Measurements from ENCODE around the gene NHERF2. TPM values are rescaled to one million over a fixed set of nuclear protein-coding genes. Genes with fewer than 3 reads are reported as not detected.
"Not testable (repeated sequence)": the region's sequence is repeated elsewhere in the genome, so short reads cannot be mapped to it uniquely, and the experiment has no call there.

Gene NHERF2
- polyA plus RNA-seq, 10 donors = 28.3 to 62.6 (median 36.9) TPM

DNA sequence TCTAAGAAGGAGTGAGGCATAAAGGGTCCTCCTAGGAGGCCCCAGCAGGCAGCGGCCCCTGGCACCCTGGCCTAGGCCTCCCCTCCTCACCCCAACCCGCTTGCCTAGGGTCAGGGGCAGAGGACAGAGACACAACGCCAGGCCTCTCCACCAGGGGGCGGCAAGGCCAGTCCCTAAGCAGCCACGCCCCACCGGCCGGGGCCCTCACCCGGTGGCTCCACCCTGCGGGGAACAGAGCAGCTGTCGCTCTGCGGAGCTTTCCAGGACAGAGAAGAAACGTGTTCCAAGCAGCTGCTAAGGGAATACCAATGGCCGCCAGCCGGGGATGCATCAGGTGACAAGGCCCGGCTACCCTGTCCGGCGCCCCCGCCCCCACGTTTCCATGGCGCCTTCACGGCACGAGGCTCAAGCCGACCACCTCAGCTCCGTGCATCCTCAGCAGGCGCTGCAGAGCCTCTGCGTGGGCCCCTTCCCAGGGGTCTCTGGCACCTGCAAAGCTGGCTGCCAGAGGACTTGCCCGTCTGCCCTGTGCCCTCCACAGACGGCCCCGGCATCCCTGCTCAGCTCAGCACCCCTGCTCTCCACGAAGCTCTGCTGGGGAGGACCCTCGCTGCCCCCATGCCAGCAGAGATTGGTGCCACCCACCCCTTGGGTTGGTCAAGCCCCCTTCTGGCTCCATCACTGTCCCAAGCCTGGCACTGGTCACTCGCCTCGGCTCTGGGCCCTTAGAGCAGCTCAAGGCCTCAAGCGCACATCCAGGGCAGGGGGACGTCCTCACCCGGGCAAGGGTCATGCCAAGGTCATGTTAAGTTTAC, 22.7 kb upstream of the NHERF2 start:
- DNase-seq = peak; percentile 87 to 91 (median 90)

DNA sequence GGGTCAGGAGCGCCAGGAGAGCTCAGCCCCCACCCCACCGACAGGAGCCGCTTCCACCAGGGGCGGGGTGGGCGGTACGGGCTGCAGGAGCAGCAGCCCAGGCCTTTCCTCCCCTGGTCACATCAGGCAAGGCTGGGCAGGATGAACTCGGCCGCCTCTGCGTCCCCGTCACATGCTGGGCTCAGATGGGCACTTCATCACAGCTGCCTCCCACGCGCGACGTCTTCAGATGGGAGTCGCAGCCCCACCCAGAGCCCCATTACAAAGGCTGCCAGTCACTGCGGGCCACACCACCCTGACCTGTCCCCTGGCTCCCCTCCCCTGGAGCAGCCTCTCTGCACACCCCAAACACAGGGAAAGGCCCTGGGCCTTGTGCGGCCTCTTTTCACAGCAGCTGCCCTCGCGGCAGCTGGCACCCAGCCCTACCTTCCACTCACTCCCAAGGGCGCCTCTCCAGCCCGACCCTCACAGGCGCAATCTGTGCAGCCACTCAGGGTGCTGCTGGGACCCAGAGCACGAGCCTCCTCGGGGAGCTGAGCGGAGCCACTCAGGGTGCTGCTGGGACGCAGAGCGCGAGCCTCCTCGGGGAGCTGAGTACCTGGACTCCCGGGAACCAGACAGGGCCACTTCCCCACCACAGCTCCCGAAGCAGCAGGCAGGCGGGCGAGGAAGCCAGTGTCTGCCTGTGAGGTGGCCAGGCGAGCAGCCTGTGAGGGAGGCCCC, 21.7 kb upstream of the NHERF2 start:
- no peak for DNase-seq

DNA sequence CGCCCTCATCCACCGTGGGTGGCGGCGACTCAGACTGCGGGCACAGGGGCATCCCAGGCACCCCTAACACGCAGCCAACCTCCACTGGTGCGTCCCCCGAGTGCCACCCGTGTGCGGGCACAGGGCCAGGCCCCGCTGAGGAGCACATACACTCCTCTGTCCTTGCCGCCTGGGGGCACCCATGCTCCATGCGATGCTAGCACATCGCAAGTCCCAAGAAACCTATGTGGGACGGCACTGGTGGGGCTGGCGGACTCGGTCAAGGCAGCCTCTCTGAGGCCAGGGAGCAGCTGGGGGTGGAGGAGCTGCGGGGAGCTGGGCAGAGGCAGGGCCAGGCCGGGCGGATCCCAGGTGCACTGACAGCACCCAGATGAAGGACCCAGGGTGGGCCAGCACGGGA, 21.1 kb upstream of the NHERF2 start:
- DNase-seq = no peak

DNA sequence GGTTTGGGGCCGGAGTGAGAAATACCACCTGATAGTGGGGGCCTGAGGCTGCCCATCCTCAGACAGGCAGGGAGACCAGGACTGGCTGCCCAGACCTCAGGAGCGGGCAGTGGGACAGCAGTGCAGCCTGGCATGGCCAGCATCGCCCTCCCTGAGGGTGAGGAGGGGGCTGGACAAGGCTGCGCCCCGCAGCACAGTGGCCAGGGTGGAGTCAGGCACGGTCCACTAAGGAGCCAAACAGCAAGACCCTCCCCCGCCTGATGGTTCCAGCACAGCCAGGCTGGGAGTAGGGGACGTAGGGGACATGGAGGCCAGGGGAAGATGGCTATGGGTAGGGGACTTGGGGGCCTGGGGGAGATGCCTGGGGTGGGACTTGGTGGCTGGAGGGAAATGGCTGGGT, 20.4 kb upstream of the NHERF2 start:
- no peak for DNase-seq

DNA sequence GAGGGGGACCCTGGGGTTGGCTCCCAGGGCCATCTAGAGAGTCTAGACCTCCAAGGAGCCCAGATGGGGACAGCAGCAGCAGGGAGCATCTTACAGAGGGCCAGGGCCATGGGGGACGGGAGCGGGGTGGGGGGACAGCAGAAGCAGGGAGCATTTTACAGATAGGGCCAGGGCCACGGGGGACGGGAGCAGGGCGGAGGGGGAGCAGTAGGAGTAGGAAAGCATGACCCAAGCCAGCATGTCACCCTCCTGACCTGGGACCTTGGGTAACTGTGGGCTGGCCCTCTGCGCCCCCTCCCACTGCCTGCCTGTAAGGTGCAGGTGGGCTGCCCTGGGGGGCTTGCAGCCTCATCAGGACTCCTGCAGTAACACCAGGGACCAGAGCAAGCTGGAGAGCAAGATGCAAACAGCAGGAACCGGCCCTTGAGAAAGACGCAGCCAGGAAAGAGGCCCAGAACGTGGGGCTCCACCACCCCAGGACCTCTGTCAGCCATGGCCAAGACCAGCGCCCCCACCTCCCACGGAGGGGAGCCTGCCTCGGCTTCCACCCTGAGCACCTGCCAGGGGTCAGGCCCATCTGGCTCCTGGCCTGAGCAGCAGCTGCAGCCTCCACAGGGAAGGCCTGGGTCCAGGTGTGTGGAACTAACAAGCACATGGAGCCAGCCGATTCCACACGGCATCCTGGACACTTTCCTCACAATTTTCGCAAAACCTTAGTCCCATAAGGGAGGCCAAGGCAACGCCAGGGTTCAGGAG, 19.4 kb upstream of the NHERF2 start:
- DNase-seq = no peak

DNA sequence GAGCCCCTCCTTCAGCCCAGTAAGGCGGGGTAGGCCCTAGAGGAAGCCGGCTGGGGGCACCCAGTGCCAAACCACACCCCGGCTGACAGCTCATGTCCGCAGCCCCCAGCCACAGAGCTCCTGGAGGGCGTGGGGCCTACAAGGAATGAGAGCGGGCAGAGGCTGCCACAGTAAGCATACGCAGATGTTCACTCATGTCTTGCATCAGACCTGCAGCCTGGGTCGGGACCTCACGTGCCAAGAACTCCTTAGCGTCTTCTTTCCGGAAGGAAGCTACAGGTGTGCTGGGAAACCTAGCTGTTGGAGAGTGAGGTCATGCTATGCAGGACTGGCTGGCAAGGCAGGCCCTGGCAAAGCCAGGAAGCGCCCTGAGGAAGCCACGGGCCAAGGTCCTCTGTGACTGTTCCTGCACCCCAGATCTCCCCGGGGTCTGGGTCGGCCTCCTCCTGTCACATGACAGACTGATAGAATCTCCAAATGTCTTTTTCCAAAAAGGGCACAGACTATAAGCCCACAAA, 18.6 kb upstream of the NHERF2 start:
- DNase-seq = no peak

DNA sequence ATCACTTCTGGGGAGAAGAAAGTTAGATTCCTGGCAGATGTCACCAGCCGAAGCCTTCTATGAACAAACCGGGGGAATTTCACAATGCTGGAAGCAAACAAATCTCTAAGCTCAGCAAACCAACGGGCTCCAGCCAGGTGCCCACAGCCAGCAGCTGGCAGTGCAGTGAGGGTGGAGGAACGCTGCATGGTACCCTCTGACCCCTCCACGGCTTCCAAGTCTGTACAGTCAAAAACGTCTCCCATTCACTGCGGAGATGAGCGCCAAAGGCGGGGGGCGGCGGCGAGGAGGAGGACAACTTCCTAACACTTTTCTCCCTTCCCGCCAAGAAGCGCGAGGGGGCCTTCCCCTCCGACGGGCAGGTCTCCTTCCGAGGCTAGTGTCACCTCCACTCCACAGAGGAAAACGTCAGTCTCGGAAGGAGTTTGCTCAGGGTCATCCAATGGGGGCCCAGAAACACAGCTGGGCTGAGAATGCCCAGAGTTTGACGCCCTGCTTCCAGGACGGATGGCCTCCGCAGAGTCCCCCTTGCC, 18.0 kb upstream of the NHERF2 start:
- no peak for DNase-seq

DNA sequence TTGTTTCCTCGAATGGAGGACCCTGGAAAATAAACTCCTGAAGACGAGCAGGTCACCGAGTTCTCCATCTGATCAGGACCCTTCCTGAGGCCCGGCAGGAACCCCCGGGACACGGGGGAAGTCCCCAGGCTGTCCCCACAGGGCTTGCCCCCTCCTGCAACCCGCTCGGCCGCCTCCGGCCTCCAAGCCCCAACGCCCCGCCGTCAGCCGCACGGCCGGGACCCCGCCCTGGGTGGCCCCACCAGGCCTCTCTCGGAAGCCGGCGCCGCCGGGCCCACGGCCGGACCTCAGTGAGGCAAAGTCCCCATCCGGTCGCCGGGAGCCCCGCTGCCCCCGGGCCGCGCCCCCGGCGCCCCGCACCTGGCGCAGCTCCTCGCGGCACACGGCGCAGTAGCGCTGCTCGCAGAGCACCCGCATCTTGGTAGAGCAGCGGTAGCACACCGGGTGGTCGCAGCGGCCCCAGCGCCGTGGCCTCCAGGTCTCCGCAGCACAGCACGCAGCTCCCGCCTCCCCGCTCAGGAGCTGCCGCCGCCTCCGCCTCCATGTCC, 17.5 kb upstream of the NHERF2 start:
- no peak for DNase-seq

DNA sequence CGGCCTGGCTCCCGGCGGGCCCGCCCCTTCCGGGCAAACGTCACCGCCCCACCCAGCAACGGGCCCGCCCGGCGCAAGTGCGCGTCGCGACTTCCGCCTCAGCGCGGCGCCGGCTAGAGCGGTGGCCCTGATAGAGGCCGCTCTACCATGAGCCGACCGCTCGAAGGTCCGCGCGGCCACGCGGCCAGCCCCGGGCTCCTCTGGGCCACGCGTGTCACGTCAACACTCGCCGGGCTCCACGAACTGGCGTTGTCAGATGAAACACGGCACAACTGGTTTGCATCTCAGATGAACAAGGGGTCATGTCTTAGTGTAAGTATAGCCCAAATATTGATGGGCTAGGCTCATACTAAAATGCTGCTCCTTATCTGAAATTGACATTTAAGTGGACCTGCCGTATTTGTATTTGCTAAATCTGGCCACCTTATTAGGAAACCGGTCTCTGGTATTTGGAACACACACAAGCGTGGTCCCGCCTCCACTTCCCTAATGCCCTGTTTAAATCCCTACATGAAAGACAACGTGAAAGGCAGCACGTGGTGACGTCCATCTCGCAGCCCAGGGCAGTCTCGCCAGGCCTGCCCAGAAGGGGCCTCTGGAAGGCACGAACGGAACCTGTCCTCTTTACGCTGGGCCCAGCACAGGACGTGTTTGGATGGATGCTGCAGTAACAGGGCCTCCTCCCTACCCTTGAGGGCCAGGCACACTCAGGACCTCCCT, 16.8 kb upstream of the NHERF2 start, which contains the start of gene ZNF598:
TSS of gene ZNF598 (minus strand) at position 31 of the 720 bp plus-strand sequence.
- DNase-seq = peak; percentile 87 to 94 (median 92)

DNA sequence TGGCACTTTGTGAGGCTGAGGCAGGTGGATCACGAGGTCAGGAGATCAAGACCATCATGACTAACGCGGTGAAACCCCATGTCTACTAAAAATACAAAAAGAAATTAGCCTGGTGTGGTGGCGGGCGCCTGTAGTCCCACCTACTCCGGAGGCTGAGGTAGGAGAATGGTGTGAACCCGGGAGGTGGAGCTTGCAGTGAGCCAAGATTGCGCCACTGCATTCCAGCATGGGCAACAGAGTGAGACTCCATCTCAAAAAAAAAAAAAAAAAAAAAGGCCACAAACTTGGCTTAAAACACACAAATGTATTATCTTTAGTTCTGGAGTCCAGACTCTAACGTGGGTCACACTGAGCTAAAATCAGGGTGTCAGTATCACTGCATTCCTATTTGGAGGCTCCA, 15.0 kb upstream of the NHERF2 start:
- not testable (repeated sequence) for DNase-seq

DNA sequence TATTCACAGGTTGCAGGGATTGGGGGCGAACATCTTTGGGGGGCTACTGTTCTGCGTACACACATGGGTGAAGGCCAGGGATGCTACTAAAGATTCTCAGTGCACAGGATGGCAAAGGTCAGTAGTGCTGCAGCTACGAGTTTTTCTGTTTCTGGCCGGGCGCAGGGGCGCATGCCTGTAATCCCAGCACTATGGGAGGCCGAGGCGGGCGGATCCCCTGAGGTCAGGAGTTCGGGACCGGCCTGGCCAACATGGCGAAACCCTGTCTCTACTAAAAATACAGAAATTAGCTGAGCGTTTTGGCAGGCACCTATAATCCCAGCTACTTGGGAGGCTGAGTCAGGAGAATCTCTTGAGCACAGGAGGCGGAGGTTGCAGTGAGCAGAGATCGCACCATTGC, 13.2 kb upstream of the NHERF2 start:
- no peak for DNase-seq

DNA sequence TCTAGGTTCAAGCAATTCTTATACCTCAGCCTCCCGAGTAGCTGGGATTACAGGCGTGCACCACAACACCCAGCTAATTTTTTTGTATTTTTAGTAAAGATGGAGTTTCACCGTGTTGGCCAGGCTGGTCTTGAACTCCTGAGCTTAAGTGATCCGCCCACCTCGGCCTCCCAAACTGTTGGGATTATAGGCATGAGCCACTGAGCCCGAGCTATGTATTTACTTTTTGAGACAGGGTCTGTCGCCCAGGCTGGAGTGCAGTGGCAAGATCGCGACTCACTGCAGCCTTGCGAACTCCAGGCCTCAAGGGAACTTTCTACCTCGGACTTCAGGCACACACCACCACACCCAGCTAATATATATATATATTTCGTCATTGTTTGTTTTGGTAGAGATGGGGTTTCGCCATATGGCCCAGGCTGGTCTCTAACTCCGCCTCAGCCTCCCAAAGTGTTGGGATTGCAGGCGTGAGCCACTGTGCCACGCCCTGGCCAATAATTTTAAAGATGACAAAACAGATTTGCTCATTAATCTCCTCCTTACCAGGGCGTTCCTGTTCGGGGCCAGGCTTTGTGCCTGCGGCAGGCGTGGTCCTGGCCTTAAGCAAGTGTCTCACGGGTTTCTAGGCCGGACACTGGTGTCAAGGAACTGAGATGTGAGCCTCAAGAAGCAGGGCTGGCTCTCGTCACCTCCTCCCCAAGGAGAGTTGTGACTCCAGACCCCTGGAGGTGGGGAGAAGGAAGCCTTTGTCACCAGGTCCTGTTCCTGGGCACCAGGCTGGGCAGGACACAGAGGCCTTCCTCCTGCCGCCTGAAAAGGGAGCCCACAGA, 11.4 kb upstream of the NHERF2 start:
- DNase-seq = no peak

DNA sequence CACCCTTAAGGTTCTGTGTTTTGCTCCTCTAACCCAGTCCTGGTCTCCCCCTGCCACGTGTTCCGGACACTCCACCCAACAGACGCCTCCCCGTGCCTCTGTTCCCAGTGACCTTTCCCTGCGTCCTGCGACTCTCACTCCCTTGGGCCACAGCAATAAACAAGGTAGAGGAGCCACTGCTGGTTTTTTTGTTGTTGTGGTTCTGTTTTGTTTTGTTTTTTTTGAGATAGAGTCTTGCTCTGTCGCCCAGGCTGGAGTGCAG, 10.8 kb upstream of the NHERF2 start:
- no peak for DNase-seq

DNA sequence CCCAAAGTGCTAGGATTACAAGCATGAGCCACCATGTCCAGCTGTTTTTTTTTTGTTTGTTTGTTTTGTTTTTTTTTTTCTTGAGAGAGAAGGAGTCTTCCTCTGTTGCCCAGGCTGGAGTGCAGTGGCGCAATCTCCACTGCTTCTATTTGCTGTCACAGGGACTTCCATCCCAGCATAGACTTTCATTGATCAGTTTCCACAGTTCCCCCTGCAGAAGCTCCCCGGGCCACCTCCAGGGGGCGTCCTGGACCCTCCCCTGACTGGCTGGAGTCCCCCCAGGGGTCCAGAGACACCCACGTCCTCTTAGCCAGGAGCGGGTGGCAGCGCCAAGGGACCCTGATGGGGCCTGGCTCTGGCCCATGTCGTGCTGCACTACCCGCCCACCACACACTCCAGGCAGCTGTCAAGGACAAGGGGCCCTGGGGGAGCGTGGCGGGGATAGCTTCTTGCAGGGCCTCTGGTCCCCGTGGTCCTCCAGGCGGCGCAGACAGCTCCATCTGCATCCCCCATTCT, 10.2 kb upstream of the NHERF2 start:
- no peak for DNase-seq

DNA sequence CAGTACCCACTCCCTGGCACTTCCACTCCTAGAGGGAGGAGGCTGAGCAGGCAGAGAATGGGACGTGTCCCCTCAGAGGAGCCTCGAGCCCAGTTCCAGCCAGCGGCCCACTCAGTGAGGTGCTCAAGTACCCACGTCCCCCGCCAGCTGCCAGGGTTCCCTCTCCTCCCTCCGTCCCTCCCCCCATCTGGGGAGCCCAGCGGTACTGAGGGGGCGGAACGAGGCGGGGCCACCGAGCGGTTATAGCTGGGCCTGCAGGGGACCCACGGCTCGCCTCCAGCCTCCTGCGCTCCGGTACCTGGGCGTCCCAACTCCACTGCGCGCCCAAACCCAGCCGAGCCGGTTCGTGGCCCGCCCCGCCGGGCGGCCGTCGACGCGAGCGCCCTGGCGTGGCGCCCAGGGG, 7.2 kb upstream of the NHERF2 start, which contains the start of gene NPW:
TSS of gene NPW (plus strand) at position 268 of the 403 bp plus-strand sequence.
- DNase-seq = peak in 1 of 3 donors; percentile 52

DNA sequence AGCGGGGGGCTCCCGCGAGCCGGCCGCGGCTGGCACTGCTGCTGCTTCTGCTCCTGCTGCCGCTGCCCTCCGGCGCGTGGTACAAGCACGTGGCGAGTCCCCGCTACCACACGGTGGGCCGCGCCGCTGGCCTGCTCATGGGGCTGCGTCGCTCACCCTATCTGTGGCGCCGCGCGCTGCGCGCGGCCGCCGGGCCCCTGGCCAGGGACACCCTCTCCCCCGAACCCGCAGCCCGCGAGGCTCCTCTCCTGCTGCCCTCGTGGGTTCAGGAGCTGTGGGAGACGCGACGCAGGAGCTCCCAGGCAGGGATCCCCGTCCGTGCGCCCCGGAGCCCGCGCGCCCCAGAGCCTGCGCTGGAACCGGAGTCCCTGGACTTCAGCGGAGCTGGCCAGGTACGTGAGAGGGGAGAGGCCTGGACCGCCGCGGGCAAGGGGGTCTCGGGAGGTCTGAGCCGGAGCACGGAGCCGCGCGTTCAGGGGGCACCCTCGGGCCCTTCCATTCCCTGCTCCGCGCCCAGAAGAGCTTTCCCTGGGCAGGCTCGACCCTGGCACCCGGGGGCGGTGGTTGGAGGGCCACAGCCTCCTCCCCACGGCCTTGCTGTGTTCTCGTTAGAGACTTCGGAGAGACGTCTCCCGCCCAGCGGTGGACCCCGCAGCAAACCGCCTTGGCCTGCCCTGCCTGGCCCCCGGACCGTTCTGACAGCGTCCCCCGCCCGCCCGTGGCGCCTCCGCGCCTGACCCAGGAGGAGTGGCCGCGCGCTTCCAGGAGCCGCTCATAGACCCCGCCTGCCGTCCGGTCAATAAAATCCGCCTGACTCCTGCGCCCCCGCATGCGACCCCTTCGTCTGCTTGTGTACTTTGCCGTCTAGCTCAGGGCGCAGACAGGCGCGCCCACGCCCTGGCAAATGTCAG, 6.5 kb upstream of the NHERF2 start:
- DNase-seq = peak in 1 of 3 donors; percentile 61

DNA sequence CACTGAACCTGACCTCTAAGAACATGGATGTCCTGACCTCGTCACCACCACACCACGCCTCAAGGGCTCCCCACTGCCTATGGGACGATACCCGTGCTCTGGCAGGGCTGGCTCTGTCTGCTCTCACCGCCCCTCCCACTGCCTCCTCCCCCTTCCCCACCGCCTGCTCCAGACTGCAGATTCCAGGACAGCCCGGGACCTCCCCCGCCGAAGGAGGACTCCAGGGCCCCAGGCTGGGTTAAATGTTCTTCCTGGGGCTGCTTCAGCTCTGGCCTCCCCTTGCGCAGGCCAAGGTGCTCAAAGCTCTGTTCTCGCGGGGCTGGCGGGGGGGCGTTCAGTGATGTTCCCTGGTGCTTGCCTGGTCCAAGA, 4.0 kb upstream of the NHERF2 start:
- no peak for DNase-seq

DNA sequence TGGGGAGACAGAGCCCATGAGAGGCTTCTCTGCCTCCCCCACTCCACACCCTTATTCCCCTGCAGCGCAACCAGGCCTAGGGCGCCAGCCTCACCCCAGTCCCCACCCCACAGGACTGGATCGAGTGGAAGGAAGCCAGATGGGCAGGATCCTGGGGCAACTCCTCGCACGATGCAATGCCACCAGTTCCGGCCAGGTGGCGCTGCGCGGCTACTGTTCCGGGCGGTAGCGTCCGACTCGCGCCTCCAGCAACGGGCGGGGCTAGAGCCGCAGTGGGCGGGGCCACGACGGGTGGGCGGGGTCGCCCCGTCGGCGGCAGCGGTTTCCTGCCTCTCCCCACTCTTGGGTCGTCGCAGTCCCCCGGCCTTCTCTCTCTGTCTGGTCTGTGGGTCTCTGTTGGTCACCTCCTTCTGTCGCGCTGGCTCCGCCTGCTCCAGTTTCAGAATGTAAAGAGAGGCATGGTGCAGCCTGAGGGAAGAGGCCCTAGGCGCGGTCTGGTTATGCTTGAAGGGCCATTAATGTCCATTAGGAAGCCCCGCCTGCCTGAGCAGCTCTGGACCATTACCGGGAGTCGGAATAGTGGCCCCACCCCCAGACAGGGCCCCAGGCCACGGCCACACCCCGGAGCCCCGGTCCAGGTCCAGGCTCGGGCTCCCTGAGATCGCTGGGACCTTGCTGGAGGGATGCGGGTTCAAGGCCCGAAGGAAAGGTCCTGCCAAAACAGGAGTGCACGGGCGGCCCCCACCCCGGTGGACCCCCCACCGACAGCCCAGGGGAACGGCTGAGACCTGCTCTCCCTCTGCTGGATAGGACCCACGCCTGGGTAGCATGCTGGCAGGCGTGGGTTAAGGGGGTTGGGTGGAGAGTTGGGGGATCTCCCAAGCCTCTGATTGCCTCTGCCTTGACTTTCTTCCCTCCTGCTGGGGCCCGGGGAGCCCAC, 3.3 kb upstream of the NHERF2 start:
- peak; percentile 85 to 95 (median 93) for DNase-seq

Data from muscle of back (tissue), 11 donors.